SIG-M5 (cell line): ENCODE measurements around the gene MTFP1.
"Not testable (repeated sequence)": the region's sequence is repeated elsewhere in the genome, so short reads cannot be mapped to it uniquely, and the experiment has no call there.

ENCODE experiments used
- DNase-seq: peaks from one replicate; lab custom pipeline; 2025; lab: John Stamatoyannopoulos, UW

MTFP1 gene

GRCh38 chr22:30455075-30455840 lies 29.7 kb downstream of the MTFP1 start:
- DNase-seq: no peak

- no peak for DNase-seq
Measured at GRCh38 chr22:30457981-30458380, 32.4 kb downstream of the MTFP1 start.

- DNase-seq: no peak
Measured at GRCh38 chr22:30459181-30460052, 33.8 kb downstream of the MTFP1 start.

- no peak for DNase-seq
Measured at GRCh38 chr22:30460147-30460546, 34.6 kb downstream of the MTFP1 start.

GRCh38 chr22:30460555-30460954 lies 35.0 kb downstream of the MTFP1 start:
- DNase-seq: not testable (repeated sequence)

- DNase-seq: no peak
Measured at GRCh38 chr22:30469165-30469564, 43.6 kb downstream of the MTFP1 start.

DNA sequence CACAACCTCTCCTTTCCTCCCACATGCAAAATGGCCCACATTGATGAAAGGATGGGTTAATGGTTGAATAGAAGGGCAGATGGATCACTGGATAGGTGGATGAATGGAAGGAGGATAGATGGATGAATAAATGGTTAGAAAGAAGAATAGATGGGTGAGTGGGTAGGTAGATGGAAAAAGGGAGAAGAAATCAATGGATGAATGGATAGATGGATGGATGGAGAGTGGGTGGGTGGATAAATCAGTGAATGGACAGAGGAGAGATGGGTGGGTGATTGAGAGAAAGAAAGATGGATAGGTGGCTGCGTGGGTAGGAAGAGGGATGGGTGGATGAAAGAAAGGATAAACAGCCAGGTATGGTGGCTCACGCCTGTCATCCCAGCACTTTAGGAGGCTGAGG lies 45.1 kb downstream of the MTFP1 start:
- no peak for DNase-seq

DNA sequence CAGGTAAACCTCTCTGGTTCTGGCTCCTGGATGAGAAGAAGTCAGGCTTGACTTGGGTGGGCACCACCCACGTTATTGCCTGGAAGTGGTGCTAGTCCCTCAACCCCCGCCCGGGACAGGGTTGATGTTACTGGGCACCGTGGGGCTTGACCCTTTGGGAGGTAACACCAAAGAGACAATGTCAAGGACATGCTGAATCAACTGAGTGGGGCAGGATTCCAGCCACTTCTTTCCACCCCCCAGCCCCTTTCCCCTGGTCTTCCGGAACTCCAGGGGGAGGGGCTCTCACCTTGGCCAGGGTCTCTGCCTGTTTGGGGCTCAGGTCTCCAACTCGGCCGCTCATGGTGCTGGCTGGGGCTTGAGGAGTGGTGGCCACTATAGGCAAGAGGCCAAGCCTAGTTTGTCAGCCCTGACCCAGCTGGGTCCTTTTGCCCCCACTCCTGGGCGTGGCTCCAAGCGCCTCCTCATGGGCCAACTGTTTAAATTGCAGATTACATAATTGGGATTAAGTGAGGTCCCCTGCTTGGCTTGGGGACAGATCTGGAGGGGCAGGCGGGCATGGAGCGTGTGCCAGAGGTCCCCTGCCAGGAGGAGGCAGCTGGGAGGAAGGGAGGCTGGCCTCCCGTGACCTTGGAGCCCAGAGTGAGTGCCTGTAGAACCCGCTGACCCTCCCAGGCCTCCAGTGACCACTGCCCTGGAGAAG lies 46.2 kb downstream of the MTFP1 start, which contains the start of gene SEC14L3:
SEC14L3 (minus strand) TSS at position 402 of the 703 bp plus-strand sequence; CDS start at position 343, 59 bp downstream.
- no peak for DNase-seq

DNA sequence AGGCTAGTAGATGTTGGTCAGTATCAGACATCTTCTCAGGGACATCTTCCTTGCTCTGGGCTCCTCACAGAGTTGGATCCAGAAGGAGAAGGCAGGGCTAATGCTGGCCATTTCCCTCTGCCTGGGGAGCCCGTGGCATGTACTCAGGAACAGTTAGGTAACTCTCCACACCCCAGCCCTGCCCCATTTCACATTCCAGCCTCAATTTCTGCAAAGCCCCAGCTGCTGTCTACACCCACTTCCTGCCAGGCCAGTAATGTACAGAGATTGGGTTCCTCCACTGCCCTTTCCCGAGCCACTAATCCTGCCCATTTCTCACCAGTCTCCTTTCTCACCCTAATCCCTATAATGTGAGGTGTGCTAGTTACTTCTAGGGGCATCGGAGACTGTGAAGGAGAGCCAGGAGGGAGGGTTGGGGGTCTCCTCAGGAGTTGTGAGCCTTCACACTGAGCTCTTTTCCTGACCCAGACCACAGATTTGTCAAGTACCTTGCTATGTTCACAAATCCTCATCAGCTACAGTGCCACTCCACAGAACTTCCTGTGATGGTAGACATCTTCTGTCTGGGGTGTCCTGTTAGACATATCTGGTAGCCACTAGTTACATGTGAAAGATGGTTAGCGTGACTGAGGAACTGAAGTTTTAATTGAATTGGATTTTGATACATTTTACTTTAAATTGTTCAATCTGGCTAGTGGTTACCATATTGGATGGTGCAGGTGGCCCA lies 47.6 kb downstream of the MTFP1 start:
- DNase-seq: no peak

DNA sequence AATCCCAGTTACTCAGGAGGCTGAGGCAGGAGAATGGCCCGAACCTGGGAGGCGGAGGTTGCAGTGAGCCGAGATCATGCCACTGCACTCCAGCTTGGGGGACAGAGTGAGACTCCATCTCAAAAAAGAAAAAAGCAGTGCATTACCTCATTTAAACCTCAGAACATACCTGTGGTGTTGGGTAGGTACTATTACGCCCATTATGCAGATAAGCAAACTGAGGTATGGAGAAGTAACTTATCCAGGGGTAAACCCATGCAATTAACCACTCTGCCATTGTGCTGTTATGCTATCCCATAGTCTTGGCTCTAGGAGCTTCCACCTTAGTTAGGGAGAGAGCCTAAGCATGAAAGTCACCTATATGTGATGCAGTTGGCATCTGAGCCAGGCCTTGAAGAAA lies 48.6 kb downstream of the MTFP1 start:
- no peak for DNase-seq

DNA sequence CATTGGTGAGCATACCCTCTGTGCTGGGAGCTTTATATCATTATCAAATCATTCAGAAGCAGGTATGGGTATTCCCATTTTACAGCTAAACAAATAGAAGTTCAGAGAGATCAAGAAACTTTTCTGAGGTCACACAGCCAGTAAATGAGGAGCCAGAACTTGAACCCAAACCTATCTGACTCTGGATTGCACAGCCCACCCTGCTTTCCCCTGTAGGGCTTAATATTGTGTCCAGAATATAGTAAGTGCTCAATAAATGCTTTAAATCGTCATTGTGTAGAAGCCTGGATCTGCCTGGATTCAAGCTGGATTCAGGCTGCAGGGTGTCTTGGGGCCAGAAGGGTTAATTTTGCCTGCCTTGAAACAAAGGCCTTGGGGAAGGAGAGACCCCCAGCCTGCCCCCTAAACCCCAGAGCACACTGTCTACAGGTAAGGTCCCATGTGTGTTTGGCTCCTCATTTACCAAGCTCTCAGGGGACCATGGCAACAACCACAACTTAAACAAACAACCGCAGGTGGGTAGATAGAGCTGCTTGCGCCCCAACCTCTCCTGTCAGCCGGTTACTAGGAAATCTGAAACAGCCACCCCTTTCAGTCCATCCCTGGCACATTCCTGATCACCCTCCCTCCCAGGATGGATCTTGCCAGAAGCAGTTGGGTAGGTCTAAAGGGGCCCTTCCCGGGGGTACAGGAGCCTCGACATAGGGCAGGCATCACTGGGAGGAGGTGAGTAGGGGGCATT lies 49.3 kb downstream of the MTFP1 start:
- DNase-seq: no peak
